NCI-H2029 treated with DMSO at 0.1 percent for 48 hours (cell line): ENCODE results near the gene MDM1.

Source experiments
- DNase-seq: peaks from one replicate; lab custom pipeline; 2025; lab: John Stamatoyannopoulos, UW

The MDM1 gene

GRCh38 chr12:68272732-68273131, 59.4 kb downstream of the MDM1 start:
- DNase-seq: no peak

- DNase-seq: no peak
These were observed 60.8 kb downstream of the MDM1 start for GRCh38 chr12:68271346-68271745.

- DNase-seq: no peak
These were observed 61.8 kb downstream of the MDM1 start for GRCh38 chr12:68270358-68270757.

GRCh38 chr12:68269779-68270178, 62.4 kb downstream of the MDM1 start:
- DNase-seq: no peak

- DNase-seq: no peak
These were observed 63.2 kb downstream of the MDM1 start for GRCh38 chr12:68268967-68269366.

GRCh38 chr12:68267892-68268396, 64.2 kb downstream of the MDM1 start:
- DNase-seq: no peak

GRCh38 chr12:68264857-68265256, 67.3 kb downstream of the MDM1 start:
- no peak for DNase-seq

GRCh38 chr12:68264158-68264855, 67.9 kb downstream of the MDM1 start:
- no peak for DNase-seq

GRCh38 chr12:68263366-68263765, 68.8 kb downstream of the MDM1 start:
- DNase-seq: no peak

GRCh38 chr12:68261896-68262295, 70.3 kb downstream of the MDM1 start:
- no peak for DNase-seq

- no peak for DNase-seq
These were observed 72.0 kb downstream of the MDM1 start for GRCh38 chr12:68260153-68260552.

GRCh38 chr12:68259318-68259940, 72.7 kb downstream of the MDM1 start:
- no peak for DNase-seq

GRCh38 chr12:68253504-68253903, 78.7 kb downstream of the MDM1 start, which contains the start of gene IL22:
Gene IL22, minus strand, starts transcription at chr12:68253604. Its CDS starts 156 bp downstream, at chr12:68253448.
- DNase-seq: no peak

- DNase-seq: no peak
These were observed 80.1 kb downstream of the MDM1 start for GRCh38 chr12:68252077-68252476.

GRCh38 chr12:68250454-68250853, 81.7 kb downstream of the MDM1 start:
- DNase-seq: no peak

- no peak for DNase-seq
These were observed 84.4 kb downstream of the MDM1 start for GRCh38 chr12:68247785-68248184.

- DNase-seq: no peak
These were observed 85.8 kb downstream of the MDM1 start for GRCh38 chr12:68246350-68246749.

- no peak for DNase-seq
These were observed 86.8 kb downstream of the MDM1 start for GRCh38 chr12:68245180-68246021.
